ENCODE results near the gene ARHGAP35.

- TF ChIP-seq CTCF (IDR thresholded peaks at IDR 0.05; ENCODE audit: insufficient read depth, low read depth, low read length) (no peak), EZH2 (IDR thresholded peaks at IDR 0.05; ENCODE audit: insufficient read depth, low read length) (no peak)
Observed at GRCh38 chr19:46875657-46876056, 14.9 kb downstream of the ARHGAP35 start.

All from astrocyte (in vitro differentiated cells and primary cell).